Left ventricle myocardium inferior (tissue), 1 donor: ENCODE results near the gene DLK1. TPM values are rescaled to one million over a fixed set of nuclear protein-coding genes. Genes with fewer than 3 reads are reported as not detected.

Experiments used
- DNase-seq: peaks from one replicate; pipeline ENCODE4 v3.0.0-alpha.2; 2020
- H3K27ac ChIP-seq: fragments of 200-600 bp; replicated peaks from 2 replicates; pipeline ENCODE4 v1.8.0; 2021
- H3K27me3 ChIP-seq: fragments of 200-600 bp; 2 replicates; pipeline ENCODE4 v1.8.0; 2021; ENCODE audit warnings: low read depth
- H3K36me3 ChIP-seq: fragments of 200-600 bp; 2 replicates; pipeline ENCODE4 v1.8.0; 2021
- H3K4me1 ChIP-seq: fragments of 200-600 bp; 2 replicates; pipeline ENCODE4 v1.8.0; 2021
- H3K4me3 ChIP-seq: fragments of 200-600 bp; 2 replicates; pipeline ENCODE4 v1.8.0; 2021; ENCODE audit warnings: mild to moderate bottlenecking, moderate library complexity
- H3K9me3 ChIP-seq: fragments of 200-600 bp; replicated peaks from 2 replicates; pipeline ENCODE4 v1.8.0; 2021
- intact Hi-C: fragments of 100-400 bp; cut with micrococcal nuclease; formaldehyde crosslinking; loops from one replicate; pipeline ENCODE4 v1.11.0; 2022
- total RNA-seq: library from RNA; stranded (reverse); fragmentation: NEBNext Ultra II Directional; extraction: Animal tissue kit (Norgen Biotek cat#: 25700); gene quantifications from one replicate; pipeline ENCODE4 v1.2.1, GENCODE V29; 2021
- TF ChIP-seq, protein P1 (sequence below): fragments of 200-600 bp; IDR thresholded peaks from 2 replicates; pipeline ENCODE4 v1.8.0; 2021; ENCODE audit warnings: antibody characterized with exemption, mild to moderate bottlenecking, borderline replicate concordance
- donor health status: DM: no; HTN: yes; CAD: no; lungs with severe emphysema.

Gene DLK1
- total RNA-seq, 1 donor from 2014 or later, result 2.8 TPM

DNA sequence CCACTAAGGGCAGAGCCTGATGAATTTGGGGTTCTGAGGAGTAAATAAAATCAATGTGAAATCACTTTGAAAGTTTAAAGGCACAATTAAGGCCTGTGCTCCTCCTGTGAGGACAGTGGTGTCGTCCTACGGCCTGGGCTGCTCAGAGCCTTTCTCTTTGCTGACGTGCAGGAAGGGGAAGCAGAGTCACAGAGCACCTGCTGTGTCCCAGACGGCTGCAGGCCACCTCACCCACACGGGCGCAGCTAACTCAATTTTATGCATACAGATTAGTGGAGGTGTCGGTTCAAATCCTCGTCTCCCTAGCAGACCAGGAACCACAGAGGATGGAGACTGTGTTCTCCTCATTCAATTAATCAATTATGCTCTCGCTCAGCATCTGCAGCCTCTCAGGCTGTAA, 11.4 kb upstream of the DLK1 start:
- peaks cover 4% of the 10 kb centered on the region for H3K9me3 ChIP-seq
- intact Hi-C loops, result no loop called here
- H3K4me3 ChIP-seq, result no peak overlapping the region
- TF ChIP-seq, protein P1, sequence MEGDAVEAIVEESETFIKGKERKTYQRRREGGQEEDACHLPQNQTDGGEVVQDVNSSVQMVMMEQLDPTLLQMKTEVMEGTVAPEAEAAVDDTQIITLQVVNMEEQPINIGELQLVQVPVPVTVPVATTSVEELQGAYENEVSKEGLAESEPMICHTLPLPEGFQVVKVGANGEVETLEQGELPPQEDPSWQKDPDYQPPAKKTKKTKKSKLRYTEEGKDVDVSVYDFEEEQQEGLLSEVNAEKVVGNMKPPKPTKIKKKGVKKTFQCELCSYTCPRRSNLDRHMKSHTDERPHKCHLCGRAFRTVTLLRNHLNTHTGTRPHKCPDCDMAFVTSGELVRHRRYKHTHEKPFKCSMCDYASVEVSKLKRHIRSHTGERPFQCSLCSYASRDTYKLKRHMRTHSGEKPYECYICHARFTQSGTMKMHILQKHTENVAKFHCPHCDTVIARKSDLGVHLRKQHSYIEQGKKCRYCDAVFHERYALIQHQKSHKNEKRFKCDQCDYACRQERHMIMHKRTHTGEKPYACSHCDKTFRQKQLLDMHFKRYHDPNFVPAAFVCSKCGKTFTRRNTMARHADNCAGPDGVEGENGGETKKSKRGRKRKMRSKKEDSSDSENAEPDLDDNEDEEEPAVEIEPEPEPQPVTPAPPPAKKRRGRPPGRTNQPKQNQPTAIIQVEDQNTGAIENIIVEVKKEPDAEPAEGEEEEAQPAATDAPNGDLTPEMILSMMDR, result no peak
- peaks cover 12% of the 10 kb centered on the region for H3K4me1 ChIP-seq
- H3K27ac ChIP-seq, result no peak overlapping the region
- no peak for DNase-seq
- no peaks in the 10 kb centered on the region for H3K36me3 ChIP-seq
- peaks cover 81% of the 10 kb centered on the region for H3K27me3 ChIP-seq

DNA sequence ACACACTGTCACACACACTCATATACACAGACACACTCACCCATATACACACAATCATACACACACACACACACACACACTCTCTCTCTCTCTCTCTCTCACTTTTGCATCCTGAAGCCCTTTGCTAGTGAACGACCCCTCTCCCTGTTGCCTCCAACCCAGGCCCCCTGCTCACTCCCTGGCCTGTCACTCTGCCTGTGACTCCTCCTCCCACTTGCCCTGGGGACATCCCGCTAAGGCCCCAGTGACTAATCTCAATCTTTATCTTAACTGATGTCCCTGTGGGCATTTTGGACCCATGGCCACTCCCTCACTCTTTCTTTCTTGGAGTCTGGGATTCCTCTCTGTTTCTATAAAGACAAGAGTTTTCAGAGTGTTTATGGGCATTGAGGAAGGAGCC, 10.9 kb upstream of the DLK1 start:
- Histone ChIP-seq H3K36me3 (no peaks in the 10 kb centered on the region), H3K9me3 (peaks cover 4% of the 10 kb centered on the region), H3K4me1 (peaks cover 10% of the 10 kb centered on the region), H3K4me3 (no peak overlapping the region), H3K27ac (no peak overlapping the region), H3K27me3 (peaks cover 81% of the 10 kb centered on the region)
- no peak for DNase-seq
- TF ChIP-seq, protein P1, result no peak
- intact Hi-C loops, result no loop called here

DNA sequence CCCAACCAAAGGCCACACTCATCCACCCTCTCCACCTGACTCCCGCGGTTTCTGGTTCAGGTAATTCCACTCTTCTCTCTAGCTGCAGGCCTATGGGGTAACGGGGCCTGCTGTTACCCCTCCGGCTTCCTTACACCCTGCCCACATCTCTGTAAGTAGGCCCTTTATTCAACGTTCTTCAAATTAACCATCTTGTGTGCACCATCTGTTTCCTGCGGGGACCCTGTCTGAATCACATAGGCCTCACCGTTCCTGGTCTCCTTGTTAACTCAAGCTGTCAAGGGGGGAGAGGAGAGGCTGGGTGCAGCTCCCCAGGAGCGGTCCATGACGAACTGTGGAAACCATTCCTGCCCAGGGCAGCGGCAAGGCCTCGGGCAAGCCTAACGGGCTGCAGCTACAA, 9.3 kb upstream of the DLK1 start:
- peaks cover 81% of the 10 kb centered on the region for H3K27me3 ChIP-seq
- TF ChIP-seq, protein P1, result no peak
- intact Hi-C loops, result no loop called here

GRCh38 chr14:100719976-100720520, 6.6 kb upstream of the DLK1 start:
- no peaks in the 10 kb centered on the region for H3K36me3 ChIP-seq
- intact Hi-C loops, result no loop called here
- H3K4me3 ChIP-seq, result no peak overlapping the region
- TF ChIP-seq, protein P1, result no peak
- H3K27ac ChIP-seq, result no peak overlapping the region
- H3K4me1 ChIP-seq, result no peaks in the 10 kb centered on the region
- DNase-seq, result no peak
- peaks cover 86% of the 10 kb centered on the region for H3K27me3 ChIP-seq
- H3K9me3 ChIP-seq, result peaks cover 4% of the 10 kb centered on the region

More for the DNA sequence above, 9.3 kb upstream of the DLK1 start:
- Histone ChIP-seq H3K9me3 (peaks cover 4% of the 10 kb centered on the region), H3K36me3 (no peaks in the 10 kb centered on the region), H3K4me3 (no peak overlapping the region), H3K4me1 (no peaks in the 10 kb centered on the region), H3K27ac (no peak overlapping the region)
- DNase-seq, result no peak

GRCh38 chr14:100721568-100721967, 5.1 kb upstream of the DLK1 start:
- Histone ChIP-seq H3K36me3 (no peaks in the 10 kb centered on the region), H3K4me3 (no peak overlapping the region), H3K9me3 (no peaks in the 10 kb centered on the region), H3K27ac (no peak overlapping the region), H3K4me1 (no peaks in the 10 kb centered on the region), H3K27me3 (peaks cover 100% of the 10 kb centered on the region)
- intact Hi-C loops, result no loop called here
- no peak for DNase-seq
- TF ChIP-seq, protein P1, result no peak
